Measurements from ENCODE around the gene SYT3. TPM values are rescaled to one million over a fixed set of nuclear protein-coding genes. Genes with fewer than 3 reads are reported as not detected.

Gene SYT3
- polyA plus RNA-seq, 1 donor from 2014 or later = 14.8 TPM

- peaks cover 8% of the 10 kb centered on the region for H3K9me3 ChIP-seq (ENCODE audit: low read length)
- H3F3A ChIP-seq (ENCODE audit: insufficient read depth, low read length, poor library complexity, severe bottlenecking) = no peaks in the 10 kb centered on the region
- no peaks in the 10 kb centered on the region for H3K79me2 ChIP-seq (replicated peaks; ENCODE audit: insufficient read depth, low read length)
- H3K9me2 ChIP-seq (ENCODE audit: insufficient read depth, low read length) = no peaks in the 10 kb centered on the region
- peak overlapping the region; percentile 92 for H3K4me3 ChIP-seq (ENCODE audit: low read length)
- H3K27ac ChIP-seq (ENCODE audit: low read length) = no peak overlapping the region
- H3K36me3 ChIP-seq (ENCODE audit: insufficient read depth, low read length) = no peaks in the 10 kb centered on the region
- peaks cover 7% of the 10 kb centered on the region for H3K27me3 ChIP-seq (ENCODE audit: insufficient read depth, low read depth, low read length)
- H3K4me2 ChIP-seq (ENCODE audit: low read length) = peak overlapping the region; percentile 91
- TF ChIP-seq SMC3 (conservative IDR thresholded peaks at IDR 0.05; ENCODE audit: poor library complexity) (no peak), RAD21 (conservative IDR thresholded peaks at IDR 0.05) (peak; percentile 25)
- no peaks in the 10 kb centered on the region for H4K20me1 ChIP-seq (ENCODE audit: insufficient read depth)
- H3K9ac ChIP-seq (ENCODE audit: low read length) = peak overlapping the region; percentile 84
- H2AFZ ChIP-seq (ENCODE audit: low read depth, low read length) = peak overlapping the region; percentile 57
Measured at GRCh38 chr19:50638600-50638999, 1.1 kb downstream of the SYT3 start.

- no peaks in the 10 kb centered on the region for H3K36me3 ChIP-seq (ENCODE audit: insufficient read depth, low read length)
- no peaks in the 10 kb centered on the region for H3K79me2 ChIP-seq (replicated peaks; ENCODE audit: insufficient read depth, low read length)
- no peak for TF ChIP-seq EZH2 (IDR thresholded peaks at IDR 0.05; ENCODE audit: borderline replicate concordance, insufficient read depth, low read length, poor library complexity, severe bottlenecking)
- no peak for TF ChIP-seq MXI1 (conservative IDR thresholded peaks at IDR 0.05; ENCODE audit: poor library complexity, severe bottlenecking)
- no peak for TF ChIP-seq TAF1 (IDR thresholded peaks at IDR 0.05; ENCODE audit: low read depth)
- no peak for TF ChIP-seq CTCF (IDR thresholded peaks at IDR 0.05; ENCODE audit: poor library complexity, severe bottlenecking)
- no peak for TF ChIP-seq POLR2AphosphoS5 (IDR thresholded peaks at IDR 0.05)
- TF ChIP-seq SMC3 (conservative IDR thresholded peaks at IDR 0.05; ENCODE audit: poor library complexity) = no peak
- H2AFZ ChIP-seq (ENCODE audit: low read depth, low read length) = no peak overlapping the region
- no peaks in the 10 kb centered on the region for H3F3A ChIP-seq (ENCODE audit: insufficient read depth, low read length, poor library complexity, severe bottlenecking)
- no peaks in the 10 kb centered on the region for H4K20me1 ChIP-seq (ENCODE audit: insufficient read depth)
- no peak overlapping the region for H3K4me2 ChIP-seq (ENCODE audit: low read length)
- H3K9me2 ChIP-seq (ENCODE audit: insufficient read depth, low read length) = no peaks in the 10 kb centered on the region
- no peak overlapping the region for H3K4me3 ChIP-seq (ENCODE audit: low read length)
- H3K9ac ChIP-seq (ENCODE audit: low read length) = no peak overlapping the region
- H3K9me3 ChIP-seq (ENCODE audit: low read length) = peaks cover 8% of the 10 kb centered on the region
- no peak overlapping the region for H3K27ac ChIP-seq (ENCODE audit: low read length)
- H3K27me3 ChIP-seq (ENCODE audit: insufficient read depth, low read depth, low read length) = peaks cover 7% of the 10 kb centered on the region
Measured at GRCh38 chr19:50636317-50637085, 3.2 kb downstream of the SYT3 start.

- Histone ChIP-seq H3K9ac (ENCODE audit: low read length) (no peak overlapping the region), H3F3A (ENCODE audit: insufficient read depth, low read length, poor library complexity, severe bottlenecking) (no peaks in the 10 kb centered on the region), H2AFZ (ENCODE audit: low read depth, low read length) (no peak overlapping the region), H3K9me3 (ENCODE audit: low read length) (peaks cover 8% of the 10 kb centered on the region), H3K27me3 (ENCODE audit: insufficient read depth, low read depth, low read length) (peaks cover 7% of the 10 kb centered on the region), H3K9me2 (ENCODE audit: insufficient read depth, low read length) (no peaks in the 10 kb centered on the region), H3K79me2 (replicated peaks; ENCODE audit: insufficient read depth, low read length) (no peaks in the 10 kb centered on the region), H3K4me2 (ENCODE audit: low read length) (no peak overlapping the region), H3K36me3 (ENCODE audit: insufficient read depth, low read length) (no peaks in the 10 kb centered on the region), H3K4me3 (ENCODE audit: low read length) (no peak overlapping the region), H3K27ac (ENCODE audit: low read length) (no peak overlapping the region), H4K20me1 (ENCODE audit: insufficient read depth) (no peaks in the 10 kb centered on the region)
- TF ChIP-seq POLR2AphosphoS5 (IDR thresholded peaks at IDR 0.05) (no peak), CTCF (IDR thresholded peaks at IDR 0.05; ENCODE audit: poor library complexity, severe bottlenecking) (no peak), EP300 (conservative IDR thresholded peaks at IDR 0.05; ENCODE audit: poor library complexity, severe bottlenecking) (no peak), REST (IDR thresholded peaks at IDR 0.05; ENCODE audit: borderline replicate concordance) (no peak), SMC3 (conservative IDR thresholded peaks at IDR 0.05; ENCODE audit: poor library complexity) (no peak), TAF1 (IDR thresholded peaks at IDR 0.05; ENCODE audit: low read depth) (no peak), MXI1 (conservative IDR thresholded peaks at IDR 0.05; ENCODE audit: poor library complexity, severe bottlenecking) (no peak), RAD21 (conservative IDR thresholded peaks at IDR 0.05) (no peak), EZH2 (IDR thresholded peaks at IDR 0.05; ENCODE audit: borderline replicate concordance, insufficient read depth, low read length, poor library complexity, severe bottlenecking) (no peak)
Measured at GRCh38 chr19:50633973-50634372, 5.7 kb downstream of the SYT3 start.
